Esophagus muscularis mucosa (tissue), 4 donors: Measurements from ENCODE around the gene TSPAN11. TPM values are rescaled to one million over a fixed set of nuclear protein-coding genes. Genes with fewer than 3 reads are reported as not detected.
A peak's percentile ranks its signal among the peaks of the same experiment; 100 is the strongest.
"Not testable (repeated sequence)": the region's sequence is repeated elsewhere in the genome, so short reads cannot be mapped to it uniquely, and the experiment has no call there.

Source experiments
- DNase-seq: peaks from one replicate; pipeline ENCODE4 v3.0.0-alpha.2; 2017; ENCODE audit errors: extremely low spot score
- H3K27ac ChIP-seq, 4 donors: fragments of 200-600 bp; sonication (generic); replicated peaks in 1 of 4; 1 replicate in 3 of 4; 2 replicates in 1 of 4; pipeline ENCODE4 v1.5.1; 2016 to 2019; ENCODE audit warnings: mild to moderate bottlenecking in 1 of 4
- H3K27me3 ChIP-seq, 4 donors: fragments of 200-600 bp; sonication (generic); one replicate each; pipeline versions ENCODE4 v1.5.1 to v1.6.0; 2016 to 2019
- H3K36me3 ChIP-seq, 4 donors: fragments of 200-600 bp; sonication (generic); one replicate each; pipeline ENCODE4 v1.5.1; 2016 to 2019
- H3K4me1 ChIP-seq, 4 donors: fragments of 200-600 bp; sonication (generic); one replicate each; pipeline ENCODE4 v1.5.1; 2016 to 2019
- H3K4me3 ChIP-seq, 4 donors: fragments of 200-600 bp; sonication (generic); 1 replicate in 2 of 4; 2 replicates in 2 of 4; pipeline ENCODE4 v1.5.1; 2016 to 2019; ENCODE audit warnings: mild to moderate bottlenecking in 4 of 4, moderate library complexity in 1 of 4
- H3K9me3 ChIP-seq, 4 donors: fragments of 200-600 bp; sonication (generic); 1 replicate in 3 of 4; 2 replicates in 1 of 4; pipeline ENCODE4 v1.5.1; 2016 to 2019
- CTCF ChIP-seq, 3 experiments: fragments of 200-600 bp in 2 of 3; fragments of 450-650 bp in 1 of 3; sonication (generic) in 2 of 3; IDR thresholded peaks; one replicate each; pipeline ENCODE4 v1.5.1; 2017 to 2019; ENCODE audit warnings: antibody characterized with exemption in 3 of 3, mild to moderate bottlenecking in 2 of 3, moderate library complexity in 1 of 3
- EP300 ChIP-seq: sonication (generic); formaldehyde crosslinking; IDR thresholded peaks from one replicate; pipeline ENCODE4 v1.6.1; 2017; ENCODE audit warnings: antibody characterized with exemption
- POLR2A ChIP-seq: fragments of 450-650 bp; IDR thresholded peaks from one replicate; pipeline ENCODE4 v1.6.1; 2017; ENCODE audit warnings: antibody characterized with exemption, moderate library complexity, mild to moderate bottlenecking, low read depth
- POLR2AphosphoS5 ChIP-seq, 2 donors: sonication (generic); formaldehyde crosslinking; IDR thresholded peaks; one replicate each; pipeline ENCODE4 v1.6.1; 2017; ENCODE audit warnings: antibody characterized with exemption in 2 of 2
- WGBS: methylation state at CpG from one replicate; pipeline ENCODE4 v1.1.5; 2018; 5-methylcytosine and 5-hydroxymethylcytosine counted together
- intact Hi-C: fragments of 100-400 bp; cut with DNase I; formaldehyde crosslinking; loops from one replicate; pipeline ENCODE4 v1.15.1; 2023
- total RNA-seq, 4 donors: library from RNA; depleted of rRNA; stranded (reverse); fragments of >200 nt; gene quantifications; one replicate each; pipeline versions ENCODE4 v1.1.0 to v1.2.1, GENCODE V29; 2016

TSPAN11 gene
- total RNA-seq, 4 donors from 2014 or later, result 5.8 to 20.9 (median 12.7) TPM

GRCh38 chr12:30880813-30881212 is 45.7 kb upstream of the TSPAN11 start:
- intact Hi-C loops, result no loop called here
- H3K9me3 ChIP-seq, result peaks cover 0 to 1% (median under 1%) of the 10 kb centered on the region in 4 donors
- peak; percentile 72 for DNase-seq
- no peak overlapping the region for H3K4me3 ChIP-seq
- no peak for TF ChIP-seq EP300
- TF ChIP-seq POLR2AphosphoS5 (IDR thresholded peaks at IDR 0.05), result no peak
- no peak for TF ChIP-seq POLR2A
- no peak for TF ChIP-seq CTCF (IDR thresholded peaks at IDR 0.05)
- no peak overlapping the region for H3K27ac ChIP-seq
- no peaks in the 10 kb centered on the region for H3K36me3 ChIP-seq
- 97% methylated on average over 3 of the region's 3 CpGs for WGBS
- peaks cover 0 to 3% (median 0%) of the 10 kb centered on the region in 4 donors for H3K27me3 ChIP-seq
- H3K4me1 ChIP-seq, result peaks cover 0 to 10% (median 7%) of the 10 kb centered on the region in 4 donors

GRCh38 chr12:30882706-30883105 is 43.8 kb upstream of the TSPAN11 start:
- WGBS, result 72% methylated on average over 3 of the region's 3 CpGs
- Histone ChIP-seq H3K4me1 (peaks cover 0 to 10% (median 7%) of the 10 kb centered on the region in 4 donors), H3K36me3 (no peaks in the 10 kb centered on the region), H3K4me3 (no peak overlapping the region), H3K27ac (no peak overlapping the region), H3K9me3 (peaks cover 0 to 19% (median 18%) of the 10 kb centered on the region in 4 donors), H3K27me3 (no peaks in the 10 kb centered on the region)
- no peak for DNase-seq
- no peak for TF ChIP-seq EP300
- intact Hi-C loops, result no loop called here

GRCh38 chr12:30884799-30885198 is 41.7 kb upstream of the TSPAN11 start:
- Histone ChIP-seq H3K4me1 (peaks cover 0 to 7% (median 5%) of the 10 kb centered on the region in 4 donors), H3K36me3 (no peaks in the 10 kb centered on the region), H3K4me3 (no peak overlapping the region), H3K27me3 (no peaks in the 10 kb centered on the region), H3K27ac (no peak overlapping the region), H3K9me3 (peaks cover 0 to 34% (median 23%) of the 10 kb centered on the region in 4 donors)
- intact Hi-C loops, result no loop called here
- TF ChIP-seq EP300, result no peak
- no peak for DNase-seq
- WGBS, result 89% methylated on average over 2 of the region's 2 CpGs

- no peak for TF ChIP-seq CTCF (IDR thresholded peaks at IDR 0.05)
- no peak for TF ChIP-seq EP300
- intact Hi-C loops, result no loop called here
Observed at GRCh38 chr12:30885321-30885720, 41.2 kb upstream of the TSPAN11 start.

GRCh38 chr12:30887226-30887625 is 39.3 kb upstream of the TSPAN11 start:
- Histone ChIP-seq H3K4me3 (no peak overlapping the region), H3K27ac (no peak overlapping the region), H3K36me3 (no peaks in the 10 kb centered on the region), H3K27me3 (no peaks in the 10 kb centered on the region), H3K9me3 (peaks cover 0 to 39% (median 24%) of the 10 kb centered on the region in 4 donors), H3K4me1 (no peaks in the 10 kb centered on the region)
- DNase-seq, result no peak
- intact Hi-C loops, result no loop called here
- TF ChIP-seq CTCF (IDR thresholded peaks at IDR 0.05), result no peak
- no peak for TF ChIP-seq EP300
- TF ChIP-seq POLR2AphosphoS5 (IDR thresholded peaks at IDR 0.05), result no peak
- TF ChIP-seq POLR2A, result no peak

More at GRCh38 chr12:30885321-30885720, 41.2 kb upstream of the TSPAN11 start:
- Histone ChIP-seq H3K9me3 (peaks cover 0 to 37% (median 23%) of the 10 kb centered on the region in 4 donors), H3K4me3 (no peak overlapping the region), H3K4me1 (peaks cover 0 to 2% (median under 1%) of the 10 kb centered on the region in 4 donors), H3K36me3 (no peaks in the 10 kb centered on the region), H3K27ac (no peak overlapping the region), H3K27me3 (no peaks in the 10 kb centered on the region)
- 90% methylated on average over 2 of the region's 2 CpGs for WGBS
- DNase-seq, result peak; percentile 84

- no peaks in the 10 kb centered on the region for H3K27me3 ChIP-seq
- TF ChIP-seq EP300 (no peak), POLR2AphosphoS5 (IDR thresholded peaks at IDR 0.05) (no peak), POLR2A (no peak), CTCF (IDR thresholded peaks at IDR 0.05) (no peak)
Observed at GRCh38 chr12:30888241-30888640, 38.3 kb upstream of the TSPAN11 start.

GRCh38 chr12:30894531-30894930 is 32.0 kb upstream of the TSPAN11 start:
- H3K4me1 ChIP-seq, H3K4me3 ChIP-seq, H3K36me3 ChIP-seq, H3K9me3 ChIP-seq, H3K27me3 ChIP-seq, intact Hi-C loops, H3K27ac ChIP-seq: not testable (repeated sequence)
- 100% methylated on average over 3 of the region's 9 CpGs for WGBS
- DNase-seq, result peak; percentile 72

More at GRCh38 chr12:30888241-30888640, 38.3 kb upstream of the TSPAN11 start:
- intact Hi-C loops, result no loop called here
- Histone ChIP-seq H3K4me1 (no peaks in the 10 kb centered on the region), H3K27ac (no peak overlapping the region), H3K36me3 (no peaks in the 10 kb centered on the region), H3K4me3 (no peak overlapping the region), H3K9me3 (peaks cover 0 to 39% (median 24%) of the 10 kb centered on the region in 4 donors)
- DNase-seq, result no peak
